ENCODE measurements around the gene PRKAG1.

Gene PRKAG1

DNA sequence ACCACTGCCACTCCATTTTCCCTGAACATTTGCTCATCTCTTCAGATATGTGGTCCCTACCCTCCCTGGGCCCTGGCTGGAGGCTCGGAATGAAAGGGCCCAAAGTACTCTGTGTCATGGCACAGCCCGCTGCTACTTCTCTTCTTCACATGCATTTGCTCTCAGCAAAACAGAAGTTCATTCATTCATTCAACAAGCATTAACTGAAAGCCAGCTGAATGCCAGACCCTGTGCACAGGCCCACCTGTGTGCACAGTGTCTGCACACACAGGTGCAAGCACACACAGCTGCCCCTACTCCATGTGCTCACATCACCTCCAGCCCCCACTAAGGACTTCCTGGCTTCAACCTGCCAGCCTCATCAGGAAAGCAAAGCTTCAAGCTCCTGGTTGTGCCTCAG is 32.7 kb downstream of the PRKAG1 start:
- Histone ChIP-seq H3K27me3 (ENCODE audit: insufficient read depth, low read length) (peaks cover 4% of the 10 kb centered on the region), H2AFZ (ENCODE audit: low read length) (no peak overlapping the region), H3K4me2 (ENCODE audit: low read length) (no peak overlapping the region)

GRCh38 chr12:48985475-48985897 is 33.1 kb downstream of the PRKAG1 start:
- Histone ChIP-seq H3F3A (ENCODE audit: insufficient read depth, low read length) (no peaks in the 10 kb centered on the region), H3K9me2 (ENCODE audit: low read depth, low read length) (no peaks in the 10 kb centered on the region), H2AFZ (ENCODE audit: low read length) (no peak overlapping the region), H3K27me3 (ENCODE audit: insufficient read depth, low read length) (peaks cover 4% of the 10 kb centered on the region), H3K36me3 (ENCODE audit: insufficient read depth, low read length) (no peaks in the 10 kb centered on the region), H3K4me2 (ENCODE audit: low read length) (no peak overlapping the region), H4K20me1 (ENCODE audit: insufficient read depth, low read length) (no peaks in the 10 kb centered on the region), H3K9ac (ENCODE audit: low read length) (no peak overlapping the region), H3K4me3 (ENCODE audit: low read depth, low read length, poor library complexity, severe bottlenecking) (no peak overlapping the region), H3K79me2 (ENCODE audit: insufficient read depth, low read length) (no peaks in the 10 kb centered on the region), H3K27ac (ENCODE audit: low read depth, low read length, poor library complexity, severe bottlenecking) (no peak overlapping the region), H3K9me3 (ENCODE audit: low read length) (no peaks in the 10 kb centered on the region), H3K4me1 (ENCODE audit: insufficient read depth, low read length, severe bottlenecking) (peaks cover 11% of the 10 kb centered on the region)
- TF ChIP-seq EZH2 (IDR thresholded peaks at IDR 0.05; ENCODE audit: borderline replicate concordance, low read length) (no peak), CTCF (IDR thresholded peaks at IDR 0.05; ENCODE audit: low read length) (no peak)

More for the DNA sequence above, 32.7 kb downstream of the PRKAG1 start:
- Histone ChIP-seq H3K4me1 (ENCODE audit: insufficient read depth, low read length, severe bottlenecking) (peaks cover 6% of the 10 kb centered on the region), H3K27ac (ENCODE audit: low read depth, low read length, poor library complexity, severe bottlenecking) (no peak overlapping the region), H3K9me3 (ENCODE audit: low read length) (no peaks in the 10 kb centered on the region), H3K4me3 (ENCODE audit: low read depth, low read length, poor library complexity, severe bottlenecking) (no peak overlapping the region), H3K9me2 (ENCODE audit: low read depth, low read length) (no peaks in the 10 kb centered on the region), H3K79me2 (ENCODE audit: insufficient read depth, low read length) (no peaks in the 10 kb centered on the region), H3F3A (ENCODE audit: insufficient read depth, low read length) (no peaks in the 10 kb centered on the region), H3K36me3 (ENCODE audit: insufficient read depth, low read length) (no peaks in the 10 kb centered on the region), H3K9ac (ENCODE audit: low read length) (no peak overlapping the region), H4K20me1 (ENCODE audit: insufficient read depth, low read length) (no peaks in the 10 kb centered on the region)
- TF ChIP-seq EZH2 (IDR thresholded peaks at IDR 0.05; ENCODE audit: borderline replicate concordance, low read length) (no peak), CTCF (IDR thresholded peaks at IDR 0.05; ENCODE audit: low read length) (no peak)

- no peak overlapping the region for H3K9ac ChIP-seq (ENCODE audit: low read length)
- no peak overlapping the region for H3K4me2 ChIP-seq (ENCODE audit: low read length)
- H3K4me3 ChIP-seq (ENCODE audit: low read depth, low read length, poor library complexity, severe bottlenecking), result no peak overlapping the region
- no peaks in the 10 kb centered on the region for H3K79me2 ChIP-seq (ENCODE audit: insufficient read depth, low read length)
- TF ChIP-seq CTCF (IDR thresholded peaks at IDR 0.05; ENCODE audit: low read length), result no peak
- TF ChIP-seq EZH2 (IDR thresholded peaks at IDR 0.05; ENCODE audit: borderline replicate concordance, low read length), result no peak
- H4K20me1 ChIP-seq (ENCODE audit: insufficient read depth, low read length), result no peaks in the 10 kb centered on the region
- H3K9me3 ChIP-seq (ENCODE audit: low read length), result no peaks in the 10 kb centered on the region
- H3K9me2 ChIP-seq (ENCODE audit: low read depth, low read length), result no peaks in the 10 kb centered on the region
- H3K27ac ChIP-seq (ENCODE audit: low read depth, low read length, poor library complexity, severe bottlenecking), result no peak overlapping the region
- H3K36me3 ChIP-seq (ENCODE audit: insufficient read depth, low read length), result no peaks in the 10 kb centered on the region
- no peaks in the 10 kb centered on the region; the same call in none of the 2 replicates for H3K27me3 ChIP-seq (ENCODE audit: insufficient read depth, low read length)
- H3F3A ChIP-seq (ENCODE audit: insufficient read depth, low read length), result no peaks in the 10 kb centered on the region
- no peak overlapping the region for H2AFZ ChIP-seq (ENCODE audit: low read length)
- H3K4me1 ChIP-seq (ENCODE audit: insufficient read depth, low read length, severe bottlenecking), result peaks cover 34% of the 10 kb centered on the region
These were observed 36.0 kb downstream of the PRKAG1 start for GRCh38 chr12:48982397-48983080.
